GM21619 (cell line): ENCODE measurements around the gene PAAF1.

Experiments
- ATAC-seq: cut with Tn5 transposase; IDR thresholded peaks from one replicate; pipeline ENCODE4 v1.9.1; 2021; ENCODE audit not compliant: unreplicated experiment

The PAAF1 gene

GRCh38 chr11:73876424-73877310 is at the start of gene PAAF1, which contains the start of gene COA4:
Gene PAAF1, plus strand, starts transcription at chr11:73876999. Its CDS starts 23 bp downstream, at chr11:73877022.
Gene COA4, minus strand, starts transcription at chr11:73876846. Its CDS starts 3,468 bp downstream, at chr11:73873378.
- peak; percentile 94 for ATAC-seq

DNA sequence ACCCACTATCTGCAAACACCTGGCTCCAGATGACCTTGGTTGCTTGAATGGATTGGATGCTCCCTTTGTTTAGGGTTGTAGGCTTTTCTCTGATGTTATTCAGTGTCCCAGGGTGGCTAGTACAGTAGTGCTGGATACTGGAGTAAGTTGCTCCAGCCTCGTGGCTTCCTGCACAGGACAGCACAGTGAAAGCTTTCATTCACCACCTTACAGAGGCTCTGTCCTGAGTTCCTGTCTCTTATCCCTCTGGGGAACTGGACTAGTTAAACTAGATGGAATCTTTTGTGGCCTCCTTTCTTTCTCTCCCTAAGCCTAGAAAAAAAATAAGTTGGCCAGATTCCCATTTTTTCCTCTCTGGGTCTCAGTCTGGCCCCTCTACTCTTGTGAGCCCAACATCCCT is 46.5 kb upstream of the PAAF1 start:
- no peak for ATAC-seq

DNA sequence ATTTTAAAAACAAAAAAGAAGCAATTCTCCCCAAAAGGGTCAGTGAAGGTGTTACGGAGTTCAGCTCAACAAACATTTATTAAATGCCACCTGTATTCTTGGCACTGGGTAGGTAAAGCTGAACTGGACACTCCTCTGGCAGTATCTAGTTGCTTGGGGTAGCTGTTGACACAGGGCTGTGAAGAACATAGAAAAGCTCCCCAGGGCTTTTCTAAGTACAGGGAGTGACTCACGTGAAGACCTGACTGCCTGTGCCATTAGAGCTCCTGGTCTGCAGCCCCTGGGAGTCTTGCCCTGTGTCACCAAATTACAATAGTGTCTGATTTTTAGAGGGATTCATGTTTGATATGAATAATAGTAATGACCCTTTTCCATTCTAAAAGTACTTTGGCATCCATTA is 43.7 kb upstream of the PAAF1 start:
- no peak for ATAC-seq

- no peak for ATAC-seq
These were observed 38.2 kb upstream of the PAAF1 start for GRCh38 chr11:73838443-73839122.

DNA sequence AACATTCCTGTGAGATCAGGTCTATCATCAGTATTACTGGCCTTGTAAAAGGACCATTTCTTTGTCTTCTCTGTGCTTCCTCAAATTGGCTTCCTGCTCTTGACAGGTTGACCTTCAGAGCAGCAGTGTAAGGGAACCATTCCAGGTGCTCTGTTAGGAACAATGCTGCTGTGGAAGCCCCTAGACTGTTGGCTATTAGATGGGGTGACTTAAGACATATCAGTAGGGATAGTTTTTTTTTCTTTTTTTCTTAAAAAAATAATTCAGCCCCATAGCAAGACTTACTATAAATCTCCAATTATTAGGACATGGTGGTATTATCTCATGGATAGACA is 37.7 kb upstream of the PAAF1 start:
- no peak for ATAC-seq

- no peak for ATAC-seq
These were observed 25.6 kb upstream of the PAAF1 start for GRCh38 chr11:73851046-73851764.

DNA sequence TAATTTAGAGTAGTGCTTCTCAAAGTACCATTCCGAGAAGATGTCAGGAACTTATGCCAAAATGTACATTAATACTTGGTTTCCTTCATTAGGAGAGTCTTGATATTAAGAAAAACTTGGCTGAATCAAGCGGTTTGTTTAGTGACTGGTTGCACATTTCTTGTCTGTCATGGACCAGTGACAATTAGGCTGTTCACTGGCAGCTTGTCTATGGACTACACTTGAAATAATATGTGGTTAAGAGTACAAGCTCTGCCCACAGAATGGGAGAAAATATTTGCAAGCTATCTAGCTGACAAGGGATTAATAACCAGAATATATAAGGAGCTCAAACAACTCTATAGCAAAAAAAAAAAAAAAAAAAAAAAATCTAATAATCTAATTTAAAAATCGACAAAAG is 24.8 kb upstream of the PAAF1 start:
- ATAC-seq, result no peak

GRCh38 chr11:73854680-73855079 is 22.1 kb upstream of the PAAF1 start:
- no peak for ATAC-seq

DNA sequence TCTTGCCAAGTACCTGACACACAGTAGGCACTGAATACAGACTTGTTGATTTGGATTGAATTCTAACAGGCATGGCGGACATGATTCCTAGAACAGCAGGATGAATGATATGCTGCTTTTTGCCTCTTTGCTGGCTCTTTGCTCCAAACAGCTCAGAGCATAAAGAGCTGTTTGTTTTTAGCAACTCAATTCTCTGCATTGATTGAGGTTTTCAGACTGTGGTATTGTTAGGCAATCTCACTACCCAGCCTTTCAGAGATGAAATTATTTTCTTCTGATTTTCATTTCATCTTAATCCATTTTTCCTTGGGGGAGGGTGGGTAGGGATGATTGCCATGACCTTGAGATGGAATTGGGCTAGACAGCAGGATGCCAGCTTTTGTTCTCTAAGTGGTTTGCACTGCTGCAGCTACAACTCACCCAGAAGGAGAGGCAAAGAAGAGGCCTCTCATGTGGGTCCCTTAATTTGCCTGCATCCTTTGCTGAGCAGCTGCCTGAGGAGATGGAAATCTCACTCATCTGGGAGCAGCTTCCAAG is 20.7 kb upstream of the PAAF1 start:
- no peak for ATAC-seq

DNA sequence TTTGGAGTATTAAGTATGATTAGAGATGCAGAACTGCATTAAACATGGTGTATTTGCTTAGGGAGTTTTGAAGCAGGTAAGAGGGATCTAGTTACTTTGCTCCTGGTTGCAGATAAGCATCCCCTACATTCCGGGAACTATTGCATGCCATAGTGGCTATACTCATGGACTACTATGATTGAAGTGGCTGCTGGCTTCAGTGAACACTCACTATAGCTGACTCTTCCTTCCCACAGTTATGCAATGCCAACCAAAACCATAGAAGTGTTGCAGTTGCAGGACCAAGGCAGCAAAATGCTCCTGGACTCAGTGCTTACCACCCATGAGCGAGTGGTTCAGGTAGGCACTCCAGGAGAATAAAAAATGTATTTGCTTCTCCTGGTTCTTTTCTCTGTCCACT is 17.1 kb upstream of the PAAF1 start:
- no peak for ATAC-seq

GRCh38 chr11:73860202-73860601 is 16.6 kb upstream of the PAAF1 start:
- ATAC-seq, result no peak

DNA sequence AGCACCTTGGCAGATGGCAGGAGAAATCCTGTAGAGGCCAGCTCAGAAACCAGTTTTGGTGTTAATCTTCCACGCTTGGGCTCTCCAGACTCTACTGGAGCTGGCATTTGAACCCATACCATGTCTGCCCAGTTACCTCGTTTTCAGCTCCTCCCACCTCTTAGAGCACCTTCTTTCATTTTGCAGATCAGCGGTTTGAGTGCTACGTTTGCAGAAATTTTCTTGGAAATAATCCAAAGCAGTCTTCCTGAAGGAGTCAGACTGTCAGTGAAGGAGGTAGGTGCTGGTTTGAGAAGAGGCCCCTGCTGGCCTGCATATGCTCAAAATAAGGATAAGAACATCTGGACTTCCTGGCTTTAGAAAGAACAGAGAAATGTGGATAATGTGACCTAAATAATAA is 13.8 kb upstream of the PAAF1 start:
- no peak for ATAC-seq

DNA sequence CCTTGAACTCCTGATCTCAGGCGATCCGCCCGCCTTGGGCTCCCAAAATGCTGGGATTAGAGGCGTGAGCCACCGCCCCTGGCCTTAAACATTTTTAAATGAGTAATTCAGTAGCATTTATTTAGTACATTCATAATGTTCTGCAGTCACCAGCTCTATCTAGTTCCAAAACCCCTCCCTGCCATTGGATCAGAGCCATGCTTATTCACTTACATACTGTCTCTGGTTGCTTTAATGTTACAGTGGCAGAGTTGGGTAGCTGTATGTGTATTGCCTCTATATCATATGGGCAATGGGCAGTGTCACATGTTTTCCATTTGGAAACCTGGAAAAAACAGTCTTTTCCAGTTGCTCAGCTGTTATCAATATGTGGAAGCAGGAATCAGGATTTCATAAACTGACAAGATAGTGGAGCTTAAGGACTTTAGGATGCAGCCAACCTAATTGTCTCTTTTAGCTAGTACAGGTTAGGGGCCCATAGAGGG is 10.7 kb upstream of the PAAF1 start:
- ATAC-seq, result no peak

DNA sequence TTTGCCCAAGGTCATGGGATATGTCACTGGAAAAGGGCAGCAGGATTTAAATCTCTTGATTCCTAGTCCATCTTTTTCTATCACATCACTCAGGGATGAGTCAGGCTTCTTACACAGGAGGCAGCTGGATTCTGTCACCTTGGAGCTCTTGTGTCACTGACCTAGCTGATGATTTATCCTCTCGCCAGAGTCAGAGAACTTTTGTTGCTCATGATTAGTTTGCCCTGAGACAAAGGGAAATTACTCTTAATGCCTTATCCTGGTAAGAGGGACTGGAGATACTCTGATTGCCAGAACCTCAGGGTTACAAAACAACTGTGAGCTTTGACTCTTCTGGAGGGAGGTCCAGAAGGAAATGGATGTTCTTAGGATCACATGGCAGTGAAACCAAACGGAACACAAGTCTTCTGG is 10.2 kb upstream of the PAAF1 start:
- no peak for ATAC-seq

DNA sequence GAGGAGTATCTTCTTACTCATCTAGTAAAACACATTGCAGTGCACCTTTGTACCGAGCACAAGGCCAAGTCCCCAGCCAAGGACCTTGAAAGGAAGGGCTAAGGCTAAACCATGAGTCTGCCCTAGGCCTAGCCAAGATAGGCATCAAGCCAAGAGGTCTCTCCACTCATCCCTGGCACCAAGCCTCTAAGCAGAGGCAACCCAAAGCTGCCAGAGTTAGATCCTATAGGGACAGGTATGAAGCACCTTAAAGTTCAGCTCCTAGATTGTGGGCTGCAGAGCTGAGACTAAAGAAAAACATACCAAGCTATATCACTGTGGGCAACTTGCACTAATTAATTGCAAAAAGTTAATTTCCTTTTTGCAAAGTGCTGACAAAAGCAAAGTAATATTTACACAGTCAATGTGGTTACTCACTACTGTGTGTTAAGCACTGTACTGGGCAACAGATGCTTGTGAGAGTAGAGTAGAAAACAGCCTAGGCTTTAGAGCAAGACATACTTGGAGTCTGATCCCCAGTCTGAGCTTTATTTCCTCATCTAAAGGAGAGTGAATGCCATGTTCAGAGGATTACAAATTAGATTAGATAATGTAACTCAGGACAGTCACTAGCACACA is 7.4 kb upstream of the PAAF1 start:
- ATAC-seq, result no peak

- no peak for ATAC-seq
These were observed 6.5 kb upstream of the PAAF1 start for GRCh38 chr11:73870261-73870660.

- no peak for ATAC-seq
These were observed 3.9 kb upstream of the PAAF1 start for GRCh38 chr11:73872749-73873357.

- no peak for ATAC-seq
These were observed 1.4 kb upstream of the PAAF1 start for GRCh38 chr11:73875380-73875779.

DNA sequence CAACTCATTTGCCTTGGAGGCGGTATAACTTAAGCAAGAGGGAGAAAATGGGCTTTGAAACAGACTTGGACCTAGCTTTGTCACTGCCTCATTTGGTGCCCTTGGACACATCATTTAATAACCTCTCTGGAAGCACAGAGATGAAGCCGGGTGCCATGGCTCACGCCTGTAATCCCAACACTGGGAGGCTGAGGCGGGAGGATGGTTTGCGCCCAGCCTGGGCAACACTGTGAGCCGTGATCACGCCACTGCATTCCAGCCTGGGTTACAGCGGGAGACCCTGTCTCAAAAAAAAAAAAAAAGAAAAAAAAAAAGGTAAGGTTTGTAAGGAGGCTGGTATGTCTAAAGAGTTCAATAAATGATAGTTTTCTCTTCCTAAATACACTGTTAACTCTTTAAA is 959 bp upstream of the PAAF1 start:
- ATAC-seq, result no peak

DNA sequence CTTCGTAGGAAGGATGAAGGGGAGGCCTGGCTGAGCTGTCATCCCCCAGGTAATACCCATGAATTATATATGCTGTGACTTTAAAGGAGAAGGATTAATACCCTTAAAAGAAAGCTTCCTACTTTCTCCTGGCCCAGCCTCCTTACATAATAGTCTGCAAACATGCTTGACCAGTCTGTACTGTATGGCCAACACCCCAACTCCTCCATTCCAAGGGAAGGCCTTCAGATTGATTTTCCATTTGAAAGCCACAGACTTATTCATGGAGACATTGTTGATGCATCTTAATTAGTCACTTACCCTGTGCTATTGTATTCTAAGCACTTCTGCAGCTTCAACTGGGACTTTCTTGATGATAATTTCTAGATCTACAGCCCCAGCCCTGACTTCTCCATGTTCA is 2.0 kb downstream of the PAAF1 start:
- ATAC-seq, result no peak
